ENCODE measurements around the gene RANBP3L. TPM values are rescaled to one million over a fixed set of nuclear protein-coding genes. Genes with fewer than 3 reads are reported as not detected.

The RANBP3L gene
- total RNA-seq, 1 donor from 2014 or later, result 7.1 TPM

DNA sequence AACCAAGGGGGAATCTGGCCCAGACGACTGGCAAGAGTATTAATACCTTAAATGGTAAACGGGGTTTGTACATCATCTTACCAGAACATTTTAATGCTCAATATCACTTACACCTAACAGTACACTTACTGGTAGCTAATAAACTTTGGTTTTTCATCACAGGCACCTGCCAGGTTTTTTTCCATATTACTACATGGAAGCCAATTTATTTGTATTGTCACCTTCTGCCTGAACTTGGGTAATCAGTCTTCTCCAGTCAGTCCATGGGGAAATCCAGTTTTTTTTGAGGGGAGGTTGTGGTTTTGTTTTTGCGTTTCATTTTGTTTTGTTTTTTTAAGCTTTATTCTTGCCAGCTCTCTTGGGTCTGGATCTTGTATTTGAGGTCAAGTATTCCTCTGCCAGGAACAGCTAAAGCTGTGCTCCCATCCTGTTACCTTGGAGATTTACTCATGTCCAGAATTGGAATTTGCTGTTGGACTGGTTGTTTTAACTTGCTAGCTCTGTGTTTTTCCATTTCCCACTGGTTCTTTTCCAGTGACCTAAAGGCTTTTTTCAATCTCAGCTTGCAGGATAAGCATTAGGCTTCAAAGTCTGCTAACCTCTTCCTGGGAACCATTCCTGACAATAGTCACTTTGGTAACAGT, 48.9 kb downstream of the RANBP3L start:
- TF ChIP-seq, protein P1, sequence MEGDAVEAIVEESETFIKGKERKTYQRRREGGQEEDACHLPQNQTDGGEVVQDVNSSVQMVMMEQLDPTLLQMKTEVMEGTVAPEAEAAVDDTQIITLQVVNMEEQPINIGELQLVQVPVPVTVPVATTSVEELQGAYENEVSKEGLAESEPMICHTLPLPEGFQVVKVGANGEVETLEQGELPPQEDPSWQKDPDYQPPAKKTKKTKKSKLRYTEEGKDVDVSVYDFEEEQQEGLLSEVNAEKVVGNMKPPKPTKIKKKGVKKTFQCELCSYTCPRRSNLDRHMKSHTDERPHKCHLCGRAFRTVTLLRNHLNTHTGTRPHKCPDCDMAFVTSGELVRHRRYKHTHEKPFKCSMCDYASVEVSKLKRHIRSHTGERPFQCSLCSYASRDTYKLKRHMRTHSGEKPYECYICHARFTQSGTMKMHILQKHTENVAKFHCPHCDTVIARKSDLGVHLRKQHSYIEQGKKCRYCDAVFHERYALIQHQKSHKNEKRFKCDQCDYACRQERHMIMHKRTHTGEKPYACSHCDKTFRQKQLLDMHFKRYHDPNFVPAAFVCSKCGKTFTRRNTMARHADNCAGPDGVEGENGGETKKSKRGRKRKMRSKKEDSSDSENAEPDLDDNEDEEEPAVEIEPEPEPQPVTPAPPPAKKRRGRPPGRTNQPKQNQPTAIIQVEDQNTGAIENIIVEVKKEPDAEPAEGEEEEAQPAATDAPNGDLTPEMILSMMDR (IDR thresholded peaks at IDR 0.05), result no peak
- DNase-seq (no peak), ATAC-seq (no peak)
- H3K4me1 ChIP-seq, result no peaks in the 10 kb centered on the region
- H3K27ac ChIP-seq, result no peak overlapping the region
- H3K36me3 ChIP-seq, result no peaks in the 10 kb centered on the region
- H3K4me3 ChIP-seq, result no peak overlapping the region
- H3K9me3 ChIP-seq, result no peaks in the 10 kb centered on the region
- intact Hi-C loops (cut with DNase I), result no loop called here
- no peaks in the 10 kb centered on the region for H3K27me3 ChIP-seq

DNA sequence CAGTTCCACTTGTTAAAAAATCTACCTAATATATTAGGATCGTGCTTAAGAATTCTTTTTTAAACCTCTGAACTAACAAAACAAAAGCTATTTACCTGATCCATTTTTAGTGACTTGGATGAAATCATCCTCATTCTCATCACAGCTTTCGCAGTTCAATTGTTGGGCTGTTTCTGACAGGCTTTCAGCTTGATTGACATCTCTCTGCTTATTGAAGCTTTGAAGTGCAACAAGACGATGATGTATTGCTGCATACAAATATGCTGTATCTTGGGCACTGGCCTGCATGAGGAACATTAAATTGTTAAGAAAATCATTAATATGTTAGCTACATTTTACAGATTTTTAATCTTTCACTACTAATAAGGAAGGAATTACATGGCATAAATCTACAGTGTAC, 50.5 kb downstream of the RANBP3L start:
- Histone ChIP-seq H3K4me1 (no peaks in the 10 kb centered on the region), H3K27me3 (no peaks in the 10 kb centered on the region), H3K9me3 (no peaks in the 10 kb centered on the region), H3K36me3 (no peaks in the 10 kb centered on the region), H3K4me3 (no peak overlapping the region), H3K27ac (no peak overlapping the region)
- TF ChIP-seq, protein P1 (IDR thresholded peaks at IDR 0.05), result no peak
- no peak for DNase-seq
- intact Hi-C loops (cut with DNase I), result no loop called here
- ATAC-seq, result no peak

DNA sequence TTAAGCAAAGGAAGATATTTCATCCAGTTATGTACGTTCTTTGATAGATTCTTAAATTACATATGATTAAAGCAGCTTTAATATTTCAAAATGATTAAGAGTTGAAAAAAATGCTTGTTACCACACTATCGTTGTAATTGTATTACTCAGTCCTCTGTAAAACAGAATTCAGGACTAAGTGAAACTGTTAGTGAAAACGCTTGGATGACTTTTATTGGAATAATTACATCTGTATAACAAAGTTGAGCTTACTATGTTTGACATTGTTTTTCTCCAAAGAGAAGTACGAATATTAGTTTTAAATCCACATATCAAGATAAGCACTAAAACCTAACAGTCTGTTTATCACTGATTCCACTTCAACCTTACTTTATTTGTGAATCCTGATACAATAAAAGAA, 51.3 kb downstream of the RANBP3L start:
- Histone ChIP-seq H3K27me3 (no peaks in the 10 kb centered on the region), H3K27ac (no peak overlapping the region), H3K4me3 (no peak overlapping the region), H3K4me1 (no peaks in the 10 kb centered on the region), H3K36me3 (no peaks in the 10 kb centered on the region), H3K9me3 (no peaks in the 10 kb centered on the region)
- ATAC-seq (no peak), DNase-seq (no peak)
- intact Hi-C loops (cut with DNase I), result no loop called here
- TF ChIP-seq, protein P1 (IDR thresholded peaks at IDR 0.05), result no peak

DNA sequence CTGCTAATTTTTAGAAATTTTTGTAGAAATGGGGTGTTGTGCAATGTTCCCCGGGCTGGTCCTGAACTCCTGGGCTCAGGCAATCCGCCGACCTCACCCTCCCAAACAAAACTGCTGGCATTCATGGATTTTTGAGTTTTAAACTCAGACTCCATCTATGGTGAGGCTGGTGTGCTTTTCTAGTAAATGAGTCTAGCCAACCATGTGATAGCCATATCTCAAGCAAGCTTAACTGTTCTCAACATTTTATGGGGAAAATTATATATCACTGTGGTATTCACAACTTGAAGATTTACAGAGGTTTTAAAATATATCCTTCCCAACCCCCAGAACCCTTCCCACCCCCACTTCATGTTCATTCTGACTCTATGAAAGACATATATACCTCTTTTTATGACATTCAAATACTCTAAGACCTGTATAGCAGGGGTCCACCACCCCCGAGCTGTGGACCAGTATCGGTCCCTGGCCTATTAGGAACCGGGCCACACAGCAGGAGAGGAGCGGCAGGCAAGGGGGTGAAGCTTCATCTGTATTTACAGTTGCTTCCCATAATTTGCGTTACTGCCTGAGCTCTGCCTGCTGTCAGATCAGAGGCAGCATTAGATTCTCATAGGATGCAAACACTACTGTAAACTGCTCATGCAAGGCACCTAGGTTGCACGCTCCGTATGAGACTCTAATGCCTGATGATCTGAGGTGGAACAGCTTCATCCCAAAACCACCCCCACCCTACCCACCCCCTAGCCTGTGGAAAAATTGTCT, 55.5 kb downstream of the RANBP3L start:
- DNase-seq (no peak), ATAC-seq (no peak)
- no peaks in the 10 kb centered on the region for H3K9me3 ChIP-seq
- no peak overlapping the region for H3K27ac ChIP-seq
- TF ChIP-seq, protein P1 (IDR thresholded peaks at IDR 0.05), result no peak
- no peaks in the 10 kb centered on the region for H3K36me3 ChIP-seq
- H3K27me3 ChIP-seq, result no peaks in the 10 kb centered on the region
- no peak overlapping the region for H3K4me3 ChIP-seq
- intact Hi-C loops (cut with DNase I), result no loop called here
- H3K4me1 ChIP-seq, result peaks cover 5% of the 10 kb centered on the region

DNA sequence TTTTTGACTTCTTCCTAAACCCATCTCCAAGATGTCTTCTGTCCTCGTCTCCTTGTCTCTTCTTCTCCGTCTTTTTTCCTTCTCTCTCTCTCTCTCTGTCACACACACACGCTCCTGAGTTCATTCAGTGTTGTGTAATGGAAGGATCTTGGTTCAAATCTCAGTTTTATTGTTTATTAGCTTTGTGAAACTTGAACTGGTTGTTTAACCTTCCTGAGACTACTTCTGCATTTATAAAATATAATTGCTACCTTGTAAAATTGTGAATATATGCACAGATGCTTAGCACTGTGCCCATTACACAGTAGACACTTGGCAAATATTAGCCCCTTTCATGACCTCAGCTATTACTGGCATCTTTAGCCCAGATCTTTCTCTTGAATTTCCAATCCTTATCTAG, 57.6 kb downstream of the RANBP3L start:
- TF ChIP-seq, protein P1 (IDR thresholded peaks at IDR 0.05), result no peak
- Histone ChIP-seq H3K4me1 (peaks cover 19% of the 10 kb centered on the region), H3K9me3 (no peaks in the 10 kb centered on the region), H3K36me3 (no peaks in the 10 kb centered on the region), H3K27me3 (no peaks in the 10 kb centered on the region), H3K4me3 (no peak overlapping the region), H3K27ac (no peak overlapping the region)
- DNase-seq (no peak), ATAC-seq (no peak)
- intact Hi-C loops (cut with DNase I), result no loop called here
